Motor neuron (in vitro differentiated cells): ENCODE data around the gene KLHL11. TPM values are rescaled to one million over a fixed set of nuclear protein-coding genes. Genes with fewer than 3 reads are reported as not detected.
"Not testable (repeated sequence)": the region's sequence is repeated elsewhere in the genome, so short reads cannot be mapped to it uniquely, and the experiment has no call there.

Experiments used
- ATAC-seq, 8 experiments: fragments of 200-7000 bp; cut with Tn5 transposase; replicated peaks in 6 of 8; 2 replicates each; pipeline ENCODE4 v1.8.0; 2021; ENCODE audit warnings: mild to moderate bottlenecking in 8 of 8, moderate library complexity in 8 of 8
- H3K27ac ChIP-seq, 2 donors: fragments of 250-450 bp; sonication (Bioruptor Pico); 2 replicates each; pipeline ENCODE4 v1.9.0; 2021; ENCODE audit warnings: antibody characterized with exemption in 2 of 2, mild to moderate bottlenecking in 2 of 2, moderate library complexity in 1 of 2
- H3K4me1 ChIP-seq, 2 donors: fragments of 250-450 bp; sonication (Bioruptor Pico); replicated peaks in 1 of 2; 2 replicates each; pipeline ENCODE4 v1.6.1; 2021; ENCODE audit warnings: antibody characterized with exemption in 2 of 2, mild to moderate bottlenecking in 2 of 2, moderate library complexity in 1 of 2
- H3K4me3 ChIP-seq, 5 donors: fragments of 250-450 bp; sonication (Bioruptor Pico); 2 replicates each; pipeline ENCODE4 v1.9.0; 2021; ENCODE audit warnings: antibody characterized with exemption in 5 of 5, mild to moderate bottlenecking in 5 of 5, moderate library complexity in 4 of 5
- WGBS, 10 experiments: fragments of 450-650 bp; shearing (Covaris generic); methylation state at CpG; one replicate each; pipeline ENCODE4 v1.0.0; 2022; 5-methylcytosine and 5-hydroxymethylcytosine counted together
- in situ Hi-C, 9 experiments: fragments of 400-800 bp; cut with MboI; loops; one replicate each; pipeline ENCODE4 v1.15.0; 2021; ENCODE audit warnings: low sequenced_read_pairs in 9 of 9, low pct_unique_long_range_greater_than_20kb in 2 of 9; ENCODE audit not compliant: unreplicated experiment in 9 of 9
- total RNA-seq, 8 experiments: library from RNA; unstranded; fragments of 300-600 nt; gene quantifications; 2 replicates each; pipeline versions ENCODE4 v1.2.3 to v1.2.4, GENCODE V29; 2022

The KLHL11 gene
- total RNA-seq, 8 experiments from 2014 or later, result 15.3 to 28.7 (median 22.8) TPM

GRCh38 chr17:41848788-41849187, 16.4 kb downstream of the KLHL11 start:
- in situ Hi-C loops, result loop anchor here in 1 of 9 experiments (25.0 kb wide), 1 partner anchor 111 kb away; the partner anchor contains the start of gene HAP1
- Histone ChIP-seq H3K4me1 (peaks cover 0 to 9% of the 10 kb centered on the region in 2 donors), H3K27ac (no peak overlapping the region), H3K4me3 (no peak overlapping the region)
- no peak for ATAC-seq
- 75 to 100% (median 93%) methylated on average over 1 to 4 of the region's 4 CpGs; no CpG with 5 or more reads in 1 of the 10 experiments for WGBS, 10 experiments

- ATAC-seq, result no peak
- Histone ChIP-seq H3K4me3 (no peak overlapping the region), H3K4me1 (no peaks in the 10 kb centered on the region), H3K27ac (no peak overlapping the region)
- in situ Hi-C loops, result loop anchor here in 1 of 9 experiments (25.0 kb wide), 1 partner anchor 108 kb away; the partner anchor contains the start of gene HAP1
- 60 to 100% (median 91%) methylated on average over 1 to 6 of the region's 6 CpGs; no CpG with 5 or more reads in 2 of the 10 experiments for WGBS, 10 experiments
Observed at GRCh38 chr17:41844971-41845370, 20.3 kb downstream of the KLHL11 start.

- H3K27ac ChIP-seq, ATAC-seq: not testable (repeated sequence)
- WGBS, 10 experiments, result 86 to 100% (median 96%) methylated on average over 1 to 6 of the region's 6 CpGs; no CpG with 5 or more reads in 2 of the 10 experiments
Observed at GRCh38 chr17:41840781-41841180, 24.4 kb downstream of the KLHL11 start.

GRCh38 chr17:41839448-41839847, 25.8 kb downstream of the KLHL11 start:
- in situ Hi-C loops, result loop anchor here in 1 of 9 experiments (25.0 kb wide), 1 partner anchor 102 kb away; the partner anchor contains the start of gene HAP1
- not testable (repeated sequence) for H3K4me1 ChIP-seq, ATAC-seq, H3K27ac ChIP-seq, H3K4me3 ChIP-seq
- WGBS, 10 experiments, result 80 to 100% (median 93%) methylated on average over 1 to 2 of the region's 2 CpGs; no CpG with 5 or more reads in 3 of the 10 experiments

More at GRCh38 chr17:41840781-41841180, 24.4 kb downstream of the KLHL11 start:
- H3K4me1 ChIP-seq, H3K4me3 ChIP-seq: not testable (repeated sequence)
- in situ Hi-C loops, result loop anchor here in 1 of 9 experiments (25.0 kb wide), 1 partner anchor 103 kb away; the partner anchor contains the start of gene HAP1

- WGBS, 10 experiments, result 76 to 100% (median 95%) methylated on average over 1 to 12 of the region's 15 CpGs
- in situ Hi-C loops, result loop anchor here in 1 of 9 experiments (25.0 kb wide), 1 partner anchor 101 kb away; the partner anchor contains the start of gene HAP1
- ATAC-seq, result no peak
- Histone ChIP-seq H3K27ac (no peak within 1 kb of the TSS), H3K4me1 (peaks cover 8 to 10% of the 10 kb centered on the region in 2 donors), H3K4me3 (peak within 1 kb of the TSS in 2 of 5 donors; percentile 88 to 99)
Observed at GRCh38 chr17:41837761-41838538, 27.3 kb downstream of the KLHL11 start, which contains the start of gene KLHL10. Gene KLHL10 (plus strand): TSS chr17:41837825. CDS start chr17:41837933, 108 bp downstream.

GRCh38 chr17:41836550-41837196, 28.6 kb downstream of the KLHL11 start:
- in situ Hi-C loops, result loop anchor here in 1 of 9 experiments (25.0 kb wide), 1 partner anchor 99 kb away; the partner anchor contains the start of gene HAP1
- H3K4me1 ChIP-seq, result peaks cover 8 to 10% of the 10 kb centered on the region in 2 donors
- no peak overlapping the region for H3K27ac ChIP-seq
- no peak for ATAC-seq
- 25 to 100% (median 69%) methylated on average over 1 to 13 of the region's 21 CpGs; no CpG with 5 or more reads in 1 of the 10 experiments for WGBS, 10 experiments
- peak overlapping the region; percentile 74 to 99 (median 87) for H3K4me3 ChIP-seq

- in situ Hi-C loops, result loop anchor here in 1 of 9 experiments (25.0 kb wide), 1 partner anchor 99 kb away; the partner anchor contains the start of gene HAP1
- peak within 1 kb of the TSS; percentile 56 to 78 for H3K27ac ChIP-seq
- peak within 1 kb of the TSS; percentile 74 to 99 (median 87) for H3K4me3 ChIP-seq
- H3K4me1 ChIP-seq, result peaks cover 8 to 10% of the 10 kb centered on the region in 2 donors
- ATAC-seq, result peak; percentile 71 to 93 (median 89)
- WGBS, 10 experiments, result 0 to 14% (median 0%) methylated on average over 2 to 4 of the region's 72 CpGs; no CpG with 5 or more reads in 6 of the 10 experiments
Observed at GRCh38 chr17:41835800-41836549, 29.2 kb downstream of the KLHL11 start, which contains the start of gene NT5C3B. Gene NT5C3B (minus strand): TSS chr17:41836232. CDS start chr17:41836193, 39 bp downstream.

GRCh38 chr17:41835214-41835799, 29.9 kb downstream of the KLHL11 start:
- H3K4me1 ChIP-seq, result peaks cover 8 to 10% of the 10 kb centered on the region in 2 donors
- WGBS, 10 experiments, result 0 to 83% (median 17%) methylated on average over 1 to 7 of the region's 13 CpGs; no CpG with 5 or more reads in 1 of the 10 experiments
- in situ Hi-C loops, result loop anchor here in 1 of 9 experiments (25.0 kb wide), 1 partner anchor 98 kb away; the partner anchor contains the start of gene HAP1
- peak overlapping the region; percentile 56 to 78 for H3K27ac ChIP-seq
- peak overlapping the region; percentile 74 to 99 (median 87) for H3K4me3 ChIP-seq
- peak; percentile 28 to 61 (median 42) for ATAC-seq

- H3K4me1 ChIP-seq, H3K27ac ChIP-seq, ATAC-seq, H3K4me3 ChIP-seq: not testable (repeated sequence)
- in situ Hi-C loops, result loop anchor here in 1 of 9 experiments (25.0 kb wide), 1 partner anchor 93 kb away; the partner anchor contains the start of gene HAP1
- WGBS, 10 experiments, result 67 to 100% (median 100%) methylated on average over 1 to 4 of the region's 10 CpGs; no CpG with 5 or more reads in 5 of the 10 experiments
Observed at GRCh38 chr17:41829961-41830360, 35.3 kb downstream of the KLHL11 start.

GRCh38 chr17:41825175-41825845, 39.9 kb downstream of the KLHL11 start:
- peak in 3 of 8 experiments; percentile 4 to 8 (median 6) for ATAC-seq
- Histone ChIP-seq H3K4me3 (no peak overlapping the region), H3K27ac (no peak overlapping the region), H3K4me1 (no peaks in the 10 kb centered on the region)
- WGBS, 10 experiments, result 40 to 100% (median 85%) methylated on average over 1 to 5 of the region's 19 CpGs; no CpG with 5 or more reads in 4 of the 10 experiments
- in situ Hi-C loops, result loop anchor here in 1 of 9 experiments (25.0 kb wide), 1 partner anchor 88 kb away; the partner anchor contains the start of gene HAP1

GRCh38 chr17:41824086-41824485, 41.1 kb downstream of the KLHL11 start:
- H3K4me1 ChIP-seq, result peaks cover 0 to 5% of the 10 kb centered on the region in 2 donors
- H3K4me3 ChIP-seq, result no peak overlapping the region
- in situ Hi-C loops, result no loop called here
- peak in 3 of 8 experiments; percentile 8 to 78 (median 61) for ATAC-seq
- no peak overlapping the region for H3K27ac ChIP-seq
- WGBS, 10 experiments, result 0 to 60% (median 40%) methylated on average over 1 to 3 of the region's 7 CpGs; no CpG with 5 or more reads in 7 of the 10 experiments
